ENCODE data around the gene DNM3. TPM values are rescaled to one million over a fixed set of nuclear protein-coding genes. Genes with fewer than 3 reads are reported as not detected.

DNM3 gene
- total RNA-seq, 6 donors from 2014 or later: 7.1 to 30.4 (median 10.3) TPM

GRCh38 chr1:172381946-172382345, 540.6 kb downstream of the DNM3 start:
- no peak for DNase-seq
- 89 to 98% methylated on average over 2 of the region's 2 CpGs for WGBS, 2 donors
- no peak overlapping the region for H3K27ac ChIP-seq
- ATAC-seq (ENCODE audit: low FRiP score in 2 of 2): no peak
- no peaks in the 10 kb centered on the region for H3K27me3 ChIP-seq
- no peak overlapping the region for H3K4me3 ChIP-seq
- H3K4me1 ChIP-seq: peaks cover 0 to 3% (median 0%) of the 10 kb centered on the region in 4 donors
- no peaks in the 10 kb centered on the region for H3K9me3 ChIP-seq
- peaks cover 0 to under 1% (median 0%) of the 10 kb centered on the region in 4 donors for H3K36me3 ChIP-seq
- TF ChIP-seq POLR2AphosphoS5 (IDR thresholded peaks at IDR 0.05): no peak
- no peak for TF ChIP-seq CTCF (IDR thresholded peaks at IDR 0.05)
- no peak for TF ChIP-seq EP300 (IDR thresholded peaks at IDR 0.05)
- no peak for TF ChIP-seq POLR2A (IDR thresholded peaks at IDR 0.05)

GRCh38 chr1:172382406-172382805, 541.1 kb downstream of the DNM3 start:
- TF ChIP-seq POLR2A (IDR thresholded peaks at IDR 0.05) (no peak), EP300 (IDR thresholded peaks at IDR 0.05) (no peak), CTCF (IDR thresholded peaks at IDR 0.05) (no peak), POLR2AphosphoS5 (IDR thresholded peaks at IDR 0.05) (no peak)
- Histone ChIP-seq H3K9me3 (no peaks in the 10 kb centered on the region), H3K4me3 (no peak overlapping the region), H3K4me1 (peaks cover 0 to 3% (median 0%) of the 10 kb centered on the region in 4 donors), H3K36me3 (peaks cover 0 to 3% (median 0%) of the 10 kb centered on the region in 4 donors), H3K27me3 (no peaks in the 10 kb centered on the region), H3K27ac (no peak overlapping the region)
- 88 to 100% methylated on average over 1 of the region's 1 CpG for WGBS, 2 donors
- no peak for DNase-seq
- ATAC-seq (ENCODE audit: low FRiP score in 2 of 2): no peak

GRCh38 chr1:172382990-172383389, 541.7 kb downstream of the DNM3 start:
- TF ChIP-seq POLR2AphosphoS5 (IDR thresholded peaks at IDR 0.05) (no peak), CTCF (IDR thresholded peaks at IDR 0.05) (no peak), POLR2A (IDR thresholded peaks at IDR 0.05) (no peak), EP300 (IDR thresholded peaks at IDR 0.05) (no peak)
- Histone ChIP-seq H3K36me3 (peaks cover 0 to 3% (median 0%) of the 10 kb centered on the region in 4 donors), H3K4me1 (peaks cover 0 to 3% (median 0%) of the 10 kb centered on the region in 4 donors), H3K27ac (no peak overlapping the region), H3K27me3 (no peaks in the 10 kb centered on the region), H3K9me3 (no peaks in the 10 kb centered on the region), H3K4me3 (no peak overlapping the region)
- DNase-seq (no peak), ATAC-seq (ENCODE audit: low FRiP score in 2 of 2) (no peak)
- 83% methylated on average over 4 of the region's 4 CpGs for WGBS, 2 donors

GRCh38 chr1:172383536-172383935, 542.2 kb downstream of the DNM3 start:
- Histone ChIP-seq H3K27me3 (no peaks in the 10 kb centered on the region), H3K4me3 (no peak overlapping the region), H3K27ac (no peak overlapping the region), H3K36me3 (peaks cover 0 to 3% (median under 1%) of the 10 kb centered on the region in 4 donors), H3K9me3 (no peaks in the 10 kb centered on the region), H3K4me1 (peaks cover 0 to 3% (median 0%) of the 10 kb centered on the region in 4 donors)
- ATAC-seq (ENCODE audit: low FRiP score in 2 of 2): no peak
- no peak for TF ChIP-seq EP300 (IDR thresholded peaks at IDR 0.05)
- TF ChIP-seq CTCF (IDR thresholded peaks at IDR 0.05): no peak
- no peak for TF ChIP-seq POLR2AphosphoS5 (IDR thresholded peaks at IDR 0.05)
- no peak for TF ChIP-seq POLR2A (IDR thresholded peaks at IDR 0.05)
- WGBS, 2 donors: 53 to 61% methylated on average over 3 of the region's 3 CpGs
- DNase-seq: no peak

- no peak overlapping the region for H3K27ac ChIP-seq
- TF ChIP-seq POLR2A (IDR thresholded peaks at IDR 0.05): no peak
- ATAC-seq (ENCODE audit: low FRiP score in 2 of 2) (no peak), DNase-seq (no peak)
- WGBS, 2 donors: 100% methylated on average over 1 of the region's 1 CpG
- peaks cover 0 to 3% (median 0%) of the 10 kb centered on the region in 4 donors for H3K4me1 ChIP-seq
- no peaks in the 10 kb centered on the region for H3K9me3 ChIP-seq
- H3K36me3 ChIP-seq: peaks cover 0 to 3% (median 1%) of the 10 kb centered on the region in 4 donors
- H3K27me3 ChIP-seq: no peaks in the 10 kb centered on the region
- no peak overlapping the region for H3K4me3 ChIP-seq
These were observed 543.4 kb downstream of the DNM3 start for GRCh38 chr1:172384656-172385055.
